GM12878 (cell line): Measurements from ENCODE around the gene LRRC27. TPM values are rescaled to one million over a fixed set of nuclear protein-coding genes. Genes with fewer than 3 reads are reported as not detected.
A peak's percentile ranks its signal among the peaks of the same experiment; 100 is the strongest.

ENCODE experiments used
- ATAC-seq: fragments of 200-7000 bp; cut with Tn5 transposase; 3 replicates; pipeline ENCODE4 v1.9.1; 2020; ENCODE audit warnings: mild to moderate bottlenecking, moderate library complexity
- BruUV-seq: library from RNA; stranded (reverse); fragments of 400-500 nt; replicated peaks from 2 replicates; lab custom pipeline; 2021; lab: Mats Ljungman, UMichigan
- CTCF ChIA-PET: fragments of 300-600 bp; sonication (Branson Sonifier 250); formaldehyde crosslinking; extraction: SDS; loops from one replicate; lab custom pipeline; 2021; ENCODE audit warnings: inconsistent platforms; lab: Yijun Ruan, JAX
- POLR2A ChIA-PET: fragments of 350-600 bp; formaldehyde crosslinking; extraction: SDS; loops from one replicate; lab custom pipeline; 2021; ENCODE audit warnings: inconsistent platforms; lab: Charles Lee
- RAD21 ChIA-PET: fragments of 300-600 bp; sonication (Branson Sonifier 250); formaldehyde crosslinking; loops from one replicate; lab custom pipeline; 2023; ENCODE audit warnings: antibody characterized with exemption; ENCODE audit not compliant: unreplicated experiment; lab: Charles Lee
- SMC1A ChIA-PET: fragments of 300-600 bp; sonication (Branson Sonifier 250); formaldehyde crosslinking; loops from one replicate; lab custom pipeline; 2023; ENCODE audit not compliant: unreplicated experiment, uncharacterized antibody; lab: Charles Lee
- DNase-seq: peaks from one replicate; pipeline ENCODE4 v3.0.0-alpha.2; 2011; ENCODE audit warnings: low read depth, low spot score
- FAIRE-seq: peaks from 3 replicates; lab custom pipeline; 2011; peaks lifted over from hg19 to GRCh38; lab: Jason Lieb, UNC
- H2AFZ ChIP-seq: 2 replicates; pipeline ENCODE4 v1.6.0; 2011; ENCODE audit warnings: low read depth, low read length, control low read depth; ENCODE audit not compliant: control insufficient read depth
- H3K27ac ChIP-seq: 2 replicates; pipeline ENCODE4 v1.5.1; 2011; ENCODE audit warnings: control low read depth; ENCODE audit not compliant: control insufficient read depth, insufficient read depth
- H3K27me3 ChIP-seq, 2 experiments: replicated peaks in 1 of 2; 2 replicates each; pipeline versions ENCODE4 v1.6.0 to v1.6.1; 2011; ENCODE audit warnings: low read length in 1 of 2; ENCODE audit not compliant: control insufficient read depth in 2 of 2, insufficient read depth in 2 of 2
- H3K36me3 ChIP-seq, 2 experiments: 2 replicates each; pipeline ENCODE4 v1.5.1; 2011; ENCODE audit warnings: low read length in 1 of 2; ENCODE audit not compliant: control insufficient read depth in 2 of 2, insufficient read depth in 2 of 2
- H3K4me1 ChIP-seq: 2 replicates; pipeline ENCODE4 v1.6.1; 2011; ENCODE audit warnings: mild to moderate bottlenecking, low read length, moderate library complexity, mixed read lengths; ENCODE audit not compliant: control insufficient read depth, insufficient read depth
- H3K4me2 ChIP-seq: 2 replicates; pipeline ENCODE4 v1.6.0; 2011; ENCODE audit warnings: control low read depth; ENCODE audit not compliant: control insufficient read depth, insufficient read depth
- H3K4me3 ChIP-seq: fragments of 200-600 bp; sonication (generic); 2 replicates; pipeline ENCODE4 v1.5.1; 2016
- H3K79me2 ChIP-seq: 2 replicates; pipeline ENCODE4 v1.6.0; 2011; ENCODE audit warnings: low read length; ENCODE audit not compliant: control insufficient read depth, insufficient read depth
- H3K9ac ChIP-seq: 2 replicates; pipeline ENCODE4 v1.8.0; 2011; ENCODE audit warnings: low read length, control low read depth, mixed read lengths; ENCODE audit not compliant: control insufficient read depth, insufficient read depth
- H3K9me3 ChIP-seq: replicated peaks from 3 replicates; pipeline ENCODE4 v1.5.1; 2011; ENCODE audit warnings: mild to moderate bottlenecking, low read length; ENCODE audit not compliant: control insufficient read depth, insufficient read depth
- H4K20me1 ChIP-seq: 2 replicates; pipeline ENCODE4 v1.6.0; 2011; ENCODE audit not compliant: control insufficient read depth, insufficient read depth
- BCL3 ChIP-seq: IDR thresholded peaks from 2 replicates; pipeline ENCODE4 v1.6.1; 2011; ENCODE audit warnings: borderline replicate concordance, low read depth, mild to moderate bottlenecking, moderate library complexity, low read length; ENCODE audit not compliant: insufficient read depth, poor library complexity, severe bottlenecking
- TCF3 ChIP-seq: IDR thresholded peaks from 2 replicates; pipeline ENCODE4 v1.6.1; 2012; ENCODE audit warnings: low read depth, mild to moderate bottlenecking, low read length, borderline replicate concordance; ENCODE audit not compliant: insufficient read depth
- WGBS: methylation state at CpG from one replicate; pipeline ENCODE4 v1.1.6; 2016; ENCODE audit warnings: low lambda C conversion rate; ENCODE audit not compliant: insufficient replicate concordance, insufficient coverage; ENCODE audit errors: missing lambda C conversion rate; 5-methylcytosine and 5-hydroxymethylcytosine counted together
- in situ Hi-C: fragments of 300-500 bp; cut with MboI; formaldehyde crosslinking; loops from 9 replicates; pipeline ENCODE4 v1.14.3; 2018; ENCODE audit warnings: mixed read lengths
- intact Hi-C: fragments of 100-400 bp; cut with micrococcal nuclease; formaldehyde crosslinking; loops from one replicate; pipeline ENCODE4 v1.14.2; 2022; ENCODE audit not compliant: unreplicated experiment
- polyA plus RNA-seq, 11 experiments: library from polyadenylated mRNA; depleted of rRNA in 4 of 11; unstranded in 6 of 11; stranded (reverse) in 5 of 11; fragments of >200 nt; fragmentation: Nextera tagmentation in 4 of 11; fragmentation: Illumina TruSeq in 1 of 11; extraction: Ambion mirVana in 4 of 11; extraction: Trizol in 1 of 11; gene quantifications; 1 replicate in 1 of 11; 2 replicates in 10 of 11; pipeline versions ENCODE4 v1.2.1 to v1.2.3, GENCODE V29; 2011 to 2016; ENCODE audit warnings: inconsistent platforms in 2 of 11, missing spikeins in 2 of 11, low read depth in 1 of 11
- total RNA-seq, 4 experiments: library from RNA; depleted of rRNA in 3 of 4; stranded (reverse); fragments of >200 nt in 3 of 4; fragmentation: Illumina TruSeq in 1 of 4; extraction: Trizol in 1 of 4; gene quantifications; 2 replicates each; pipeline versions ENCODE4 v1.2.1 to v1.2.3, GENCODE V29; 2013 to 2021
- TF ChIP-seq, protein P1 (sequence below): fragments of 450-650 bp; IDR thresholded peaks from 2 replicates; pipeline ENCODE4 v1.6.1; 2014; ENCODE audit warnings: mild to moderate bottlenecking

The LRRC27 gene
- total and polyA plus RNA-seq, 10 of the 15 experiments (the other 5 are each of a cell fraction or from before 2014, with no cell fraction given): 0.48 to 6.9 (median 4.7) TPM

DNA sequence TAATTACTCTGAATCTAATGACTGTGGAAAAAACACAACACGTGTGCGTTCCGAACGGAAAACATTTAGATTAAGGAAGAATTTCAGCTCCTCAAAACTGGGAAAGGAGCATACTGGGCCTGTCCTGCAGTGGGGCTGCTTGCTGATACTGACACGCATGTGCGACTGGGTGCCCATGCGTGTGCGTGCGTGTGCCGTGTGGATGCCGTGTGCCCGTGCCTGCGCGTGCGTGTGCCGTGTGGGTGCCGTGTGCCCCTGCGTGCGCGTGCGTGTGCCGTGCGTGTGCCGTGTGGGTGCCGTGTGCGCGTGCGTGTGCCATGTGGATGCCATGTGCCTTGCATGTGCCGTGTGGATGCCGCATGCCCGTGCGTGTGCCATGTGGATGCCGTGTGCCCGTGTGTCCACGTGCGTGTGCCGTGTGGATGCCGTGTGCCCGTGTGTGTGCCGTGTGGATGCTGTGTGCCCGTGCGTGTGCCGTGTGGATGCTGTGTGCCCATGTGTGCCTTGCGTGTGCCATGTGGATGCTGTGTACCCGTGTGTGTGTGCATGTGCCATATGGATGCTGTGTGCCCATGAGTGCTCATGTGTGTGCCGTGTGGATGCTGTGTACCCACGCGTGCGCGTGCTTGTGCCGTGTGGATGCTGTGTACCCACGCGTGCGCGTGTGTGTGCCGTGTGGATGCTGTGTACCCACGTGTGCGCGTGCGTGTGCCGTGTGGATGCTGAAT is 93.2 kb downstream of the LRRC27 start:
- Histone ChIP-seq H3K79me2 (no peaks in the 10 kb centered on the region), H2AFZ (no peak overlapping the region), H3K4me3 (no peak overlapping the region), H4K20me1 (no peaks in the 10 kb centered on the region), H3K27me3 (no peaks in the 10 kb centered on the region; a peak in 1 of 4 replicates), H3K36me3 (no peaks in the 10 kb centered on the region), H3K9me3 (no peaks in the 10 kb centered on the region), H3K4me1 (peaks cover 26% of the 10 kb centered on the region), H3K9ac (no peak overlapping the region), H3K27ac (no peak overlapping the region), H3K4me2 (no peak overlapping the region)
- ChIA-PET CTCF (no interaction called here), RAD21 (interaction anchor here (0.6 kb wide), 1 partner anchor 117 kb away, joined by 3 read pairs; the partner anchor contains the start of gene STK32C), POLR2A (no interaction called here), SMC1A (no interaction called here)
- intact Hi-C loops (no loop called here), in situ Hi-C loops (no loop called here)
- no peak for DNase-seq
- 93% methylated on average over 49 of the region's 61 CpGs for WGBS
- no TSS peak for BruUV-seq
- no peak for ATAC-seq
- TF ChIP-seq TCF3 (peak; percentile 81; the same call in 1 of the 2 replicates), BCL3 (peak; percentile 90)
- TF ChIP-seq, protein P1, sequence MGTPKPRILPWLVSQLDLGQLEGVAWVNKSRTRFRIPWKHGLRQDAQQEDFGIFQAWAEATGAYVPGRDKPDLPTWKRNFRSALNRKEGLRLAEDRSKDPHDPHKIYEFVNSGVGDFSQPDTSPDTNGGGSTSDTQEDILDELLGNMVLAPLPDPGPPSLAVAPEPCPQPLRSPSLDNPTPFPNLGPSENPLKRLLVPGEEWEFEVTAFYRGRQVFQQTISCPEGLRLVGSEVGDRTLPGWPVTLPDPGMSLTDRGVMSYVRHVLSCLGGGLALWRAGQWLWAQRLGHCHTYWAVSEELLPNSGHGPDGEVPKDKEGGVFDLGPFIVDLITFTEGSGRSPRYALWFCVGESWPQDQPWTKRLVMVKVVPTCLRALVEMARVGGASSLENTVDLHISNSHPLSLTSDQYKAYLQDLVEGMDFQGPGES: no peak
- FAIRE-seq: no peak
